A673 (cell line): ENCODE measurements around the gene ADGRG1. TPM values are rescaled to one million over a fixed set of nuclear protein-coding genes. Genes with fewer than 3 reads are reported as not detected.

Source experiments
- BruUV-seq: library from RNA; stranded (reverse); fragments of 400-500 nt; replicated peaks from 2 replicates; lab custom pipeline; 2021; lab: Mats Ljungman, UMichigan
- CTCF ChIA-PET: fragments of 300-600 bp; sonication (Branson Sonifier 250); formaldehyde crosslinking; loops from one replicate; lab custom pipeline; 2022; ENCODE audit warnings: antibody characterized with exemption; lab: Charles Lee
- POLR2A ChIA-PET: fragments of 300-600 bp; sonication (Branson Sonifier 250); formaldehyde crosslinking; loops from one replicate; lab custom pipeline; 2022; ENCODE audit warnings: antibody characterized with exemption; ENCODE audit not compliant: low non-redundant PET; lab: Charles Lee
- DNase-seq: peaks from one replicate; pipeline ENCODE4 v3.0.0-alpha.2; 2015; ENCODE audit warnings: low spot score
- H3K27ac ChIP-seq: fragments of 200-600 bp; sonication (generic); 2 replicates; pipeline ENCODE4 v1.5.1; 2016; ENCODE audit warnings: mixed run types, low read depth, mild to moderate bottlenecking, mixed read lengths, antibody characterized with exemption, low read length; ENCODE audit not compliant: poor library complexity, severe bottlenecking
- H3K27me3 ChIP-seq: fragments of 200-600 bp; sonication (generic); replicated peaks from 2 replicates; pipeline ENCODE4 v1.6.1; 2017; ENCODE audit warnings: mixed run types, low read depth, mild to moderate bottlenecking, mixed read lengths, antibody characterized with exemption, low read length; ENCODE audit not compliant: insufficient read depth, poor library complexity
- H3K36me3 ChIP-seq: fragments of 200-600 bp; sonication (generic); 2 replicates; pipeline ENCODE4 v1.6.1; 2016; ENCODE audit warnings: mixed run types, mild to moderate bottlenecking, mixed read lengths, antibody characterized with exemption, low read length; ENCODE audit not compliant: insufficient read depth, poor library complexity, severe bottlenecking
- H3K4me1 ChIP-seq: fragments of 200-600 bp; sonication (generic); 2 replicates; pipeline ENCODE4 v1.6.1; 2017; ENCODE audit warnings: mixed run types, mild to moderate bottlenecking, mixed read lengths, antibody characterized with exemption, low read length; ENCODE audit not compliant: insufficient read depth, poor library complexity, severe bottlenecking
- H3K4me3 ChIP-seq: fragments of 200-600 bp; sonication (generic); 2 replicates; pipeline ENCODE4 v1.5.1; 2016; ENCODE audit warnings: low read depth, mixed run types, mild to moderate bottlenecking, mixed read lengths, low read length; ENCODE audit not compliant: poor library complexity, severe bottlenecking
- H3K9me3 ChIP-seq: fragments of 200-600 bp; sonication (generic); 2 replicates; pipeline ENCODE4 v1.6.1; 2016; ENCODE audit warnings: mixed run types, low read depth, mild to moderate bottlenecking, mixed read lengths, antibody characterized with exemption, low read length; ENCODE audit not compliant: poor library complexity, severe bottlenecking
- EZH2 ChIP-seq: fragments of 200-600 bp; sonication (generic); IDR thresholded peaks from 2 replicates; pipeline ENCODE4 v1.6.1; 2017; ENCODE audit warnings: borderline replicate concordance, low read depth, mild to moderate bottlenecking, mixed read lengths, antibody characterized with exemption, low read length; ENCODE audit not compliant: poor library complexity, severe bottlenecking
- intact Hi-C: fragments of 100-400 bp; cut with micrococcal nuclease; formaldehyde crosslinking; loops from one replicate; pipeline ENCODE4 v1.10.0; 2022; ENCODE audit not compliant: unreplicated experiment
- total RNA-seq: library from RNA; stranded (reverse); gene quantifications from 2 replicates; pipeline ENCODE4 v1.2.3, GENCODE V29; 2021
- TF ChIP-seq, protein P1 (sequence below): fragments of 300-800, 200-600 bp; sonication (generic); conservative IDR thresholded peaks from 2 replicates; pipeline ENCODE4 v1.5.1; 2017; ENCODE audit warnings: low read depth, mild to moderate bottlenecking, antibody characterized with exemption, low read length, moderate library complexity, mixed read lengths

ADGRG1 gene
- total RNA-seq, 1 experiment from 2014 or later = 0.75 TPM

DNA sequence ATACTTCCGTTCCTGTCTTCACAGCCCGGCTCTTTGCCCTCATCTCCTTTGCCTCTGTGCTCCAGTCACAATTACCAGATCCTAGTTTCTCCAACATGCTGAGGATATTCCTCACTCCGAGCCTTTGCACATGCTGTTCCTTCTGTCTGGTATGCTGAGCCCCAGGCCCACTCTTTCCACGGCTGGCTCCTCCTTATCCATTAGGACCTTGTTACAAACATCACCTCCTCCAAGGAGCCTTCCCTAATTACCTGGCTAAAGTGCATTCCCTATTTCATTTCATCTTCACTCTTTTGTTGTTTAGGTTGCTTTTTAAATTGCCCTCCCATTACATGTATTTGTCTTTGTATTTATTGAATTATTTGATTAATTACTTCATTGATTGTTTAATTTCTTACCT, 14.9 kb upstream of the ADGRG1 start:
- H3K27me3 ChIP-seq = no peaks in the 10 kb centered on the region
- no TSS peak for BruUV-seq
- DNase-seq = no peak
- ChIA-PET POLR2A (no interaction called here), CTCF (no interaction called here)
- H3K27ac ChIP-seq = no peak overlapping the region
- no peak overlapping the region for H3K4me3 ChIP-seq
- H3K9me3 ChIP-seq = no peaks in the 10 kb centered on the region
- intact Hi-C loops = no loop called here
- no peaks in the 10 kb centered on the region for H3K4me1 ChIP-seq
- TF ChIP-seq, protein P1, sequence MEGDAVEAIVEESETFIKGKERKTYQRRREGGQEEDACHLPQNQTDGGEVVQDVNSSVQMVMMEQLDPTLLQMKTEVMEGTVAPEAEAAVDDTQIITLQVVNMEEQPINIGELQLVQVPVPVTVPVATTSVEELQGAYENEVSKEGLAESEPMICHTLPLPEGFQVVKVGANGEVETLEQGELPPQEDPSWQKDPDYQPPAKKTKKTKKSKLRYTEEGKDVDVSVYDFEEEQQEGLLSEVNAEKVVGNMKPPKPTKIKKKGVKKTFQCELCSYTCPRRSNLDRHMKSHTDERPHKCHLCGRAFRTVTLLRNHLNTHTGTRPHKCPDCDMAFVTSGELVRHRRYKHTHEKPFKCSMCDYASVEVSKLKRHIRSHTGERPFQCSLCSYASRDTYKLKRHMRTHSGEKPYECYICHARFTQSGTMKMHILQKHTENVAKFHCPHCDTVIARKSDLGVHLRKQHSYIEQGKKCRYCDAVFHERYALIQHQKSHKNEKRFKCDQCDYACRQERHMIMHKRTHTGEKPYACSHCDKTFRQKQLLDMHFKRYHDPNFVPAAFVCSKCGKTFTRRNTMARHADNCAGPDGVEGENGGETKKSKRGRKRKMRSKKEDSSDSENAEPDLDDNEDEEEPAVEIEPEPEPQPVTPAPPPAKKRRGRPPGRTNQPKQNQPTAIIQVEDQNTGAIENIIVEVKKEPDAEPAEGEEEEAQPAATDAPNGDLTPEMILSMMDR = no peak
- no peak for TF ChIP-seq EZH2
- no peaks in the 10 kb centered on the region for H3K36me3 ChIP-seq

DNA sequence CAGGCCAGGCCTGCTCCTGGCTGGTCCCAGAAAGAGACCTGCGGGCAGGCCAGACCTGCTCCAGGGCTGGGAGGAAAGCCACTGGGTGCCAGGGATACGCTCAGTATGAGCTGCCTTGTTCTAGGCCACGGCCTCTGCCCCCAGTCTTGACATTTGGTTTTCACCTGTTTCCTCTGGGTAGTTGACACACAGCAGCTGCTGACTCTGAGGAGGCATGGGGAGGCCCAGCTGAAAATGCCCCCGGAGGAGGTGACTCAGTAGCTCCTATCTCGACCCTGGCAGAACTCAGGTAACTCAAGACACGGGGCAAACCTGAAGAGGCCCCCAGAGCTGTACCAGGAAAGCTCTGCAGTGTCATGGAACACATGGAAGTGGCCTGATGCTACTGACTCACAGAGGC, 13.9 kb upstream of the ADGRG1 start:
- Histone ChIP-seq H3K4me3 (no peak overlapping the region), H3K4me1 (no peaks in the 10 kb centered on the region), H3K9me3 (no peaks in the 10 kb centered on the region), H3K36me3 (no peaks in the 10 kb centered on the region), H3K27ac (no peak overlapping the region), H3K27me3 (no peaks in the 10 kb centered on the region)
- no peak for DNase-seq
- no peak for TF ChIP-seq EZH2
- TF ChIP-seq, protein P1 = no peak
- intact Hi-C loops = no loop called here
- CTCF ChIA-PET = no interaction called here
- no TSS peak for BruUV-seq
- POLR2A ChIA-PET = no interaction called here

DNA sequence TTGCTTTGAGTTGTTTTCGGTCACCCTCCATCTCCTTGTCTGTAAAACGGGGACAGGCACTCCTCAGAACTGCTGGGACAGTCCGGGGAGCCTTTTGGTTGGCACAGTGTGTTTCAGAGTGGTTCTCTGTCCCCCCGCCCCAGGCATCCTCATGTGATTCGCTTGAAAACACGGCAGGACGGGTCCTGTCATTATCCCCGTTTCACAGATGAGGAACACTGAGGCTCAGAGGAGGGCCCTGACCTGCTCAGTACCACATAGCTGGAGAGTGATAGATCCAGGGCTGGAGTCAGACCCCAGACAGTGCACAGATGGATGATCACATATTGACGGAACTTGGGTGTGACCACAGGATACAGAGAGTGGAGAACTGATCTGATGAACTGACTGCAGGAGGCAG, 13.5 kb upstream of the ADGRG1 start:
- intact Hi-C loops = no loop called here
- no peak for DNase-seq
- POLR2A ChIA-PET = no interaction called here
- Histone ChIP-seq H3K27me3 (no peaks in the 10 kb centered on the region), H3K27ac (no peak overlapping the region), H3K9me3 (no peaks in the 10 kb centered on the region), H3K36me3 (no peaks in the 10 kb centered on the region), H3K4me1 (no peaks in the 10 kb centered on the region), H3K4me3 (no peak overlapping the region)
- CTCF ChIA-PET = no interaction called here
- TF ChIP-seq, protein P1 = no peak
- TF ChIP-seq EZH2 = no peak
- no TSS peak for BruUV-seq
